ENCODE results near the gene NPAS1.

Gene NPAS1

DNA sequence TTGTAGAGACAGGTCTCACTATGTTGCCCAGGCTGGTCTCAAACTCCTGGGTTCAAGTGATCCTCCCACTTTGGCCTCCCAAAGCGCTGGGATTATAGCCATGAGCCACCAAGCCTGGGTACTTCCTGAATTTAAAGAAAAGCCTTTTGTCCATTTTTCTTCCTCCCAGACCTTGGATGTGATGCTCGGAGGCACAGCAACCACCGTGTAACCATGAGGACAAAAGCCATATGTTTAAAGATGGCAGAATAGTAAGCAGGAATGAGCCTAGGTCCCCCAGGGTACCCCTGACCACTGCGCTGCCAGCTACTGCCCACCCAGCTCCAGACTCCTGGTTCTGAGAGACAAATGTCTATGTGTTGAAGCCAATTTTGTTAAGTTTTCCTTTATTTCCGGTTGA, 62.9 kb downstream of the NPAS1 start:
- no peak for DNase-seq

DNA sequence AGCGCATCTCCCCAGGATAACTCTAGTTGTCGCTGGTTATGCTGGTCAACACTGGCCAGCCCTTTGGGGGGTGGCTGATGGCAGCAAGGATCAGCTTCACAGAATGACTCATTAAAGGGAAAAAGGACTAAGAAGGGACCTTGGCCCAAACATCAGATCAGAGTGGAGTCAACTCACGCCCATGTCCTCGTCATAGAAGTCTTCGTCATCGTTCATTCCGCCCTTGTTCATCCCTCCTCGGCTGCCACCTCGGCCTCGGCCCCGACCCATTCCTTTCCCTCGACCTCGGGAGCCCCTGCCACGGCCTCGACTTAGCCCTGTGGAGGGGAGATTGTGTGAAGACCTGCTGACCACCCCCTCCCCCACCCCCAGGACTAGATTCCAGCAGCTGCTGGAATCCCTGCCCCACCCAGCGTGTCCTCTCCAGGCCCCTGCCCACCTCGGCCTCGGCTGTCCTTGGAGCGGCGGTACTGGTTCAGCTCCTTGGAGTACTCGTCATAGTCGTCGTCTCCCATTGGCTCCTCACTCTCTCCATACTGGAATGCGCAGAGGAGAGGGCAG, 65.3 kb downstream of the NPAS1 start:
- DNase-seq: no peak

GRCh38 chr19:47086280-47086679, 66.6 kb downstream of the NPAS1 start:
- no peak for DNase-seq

DNA sequence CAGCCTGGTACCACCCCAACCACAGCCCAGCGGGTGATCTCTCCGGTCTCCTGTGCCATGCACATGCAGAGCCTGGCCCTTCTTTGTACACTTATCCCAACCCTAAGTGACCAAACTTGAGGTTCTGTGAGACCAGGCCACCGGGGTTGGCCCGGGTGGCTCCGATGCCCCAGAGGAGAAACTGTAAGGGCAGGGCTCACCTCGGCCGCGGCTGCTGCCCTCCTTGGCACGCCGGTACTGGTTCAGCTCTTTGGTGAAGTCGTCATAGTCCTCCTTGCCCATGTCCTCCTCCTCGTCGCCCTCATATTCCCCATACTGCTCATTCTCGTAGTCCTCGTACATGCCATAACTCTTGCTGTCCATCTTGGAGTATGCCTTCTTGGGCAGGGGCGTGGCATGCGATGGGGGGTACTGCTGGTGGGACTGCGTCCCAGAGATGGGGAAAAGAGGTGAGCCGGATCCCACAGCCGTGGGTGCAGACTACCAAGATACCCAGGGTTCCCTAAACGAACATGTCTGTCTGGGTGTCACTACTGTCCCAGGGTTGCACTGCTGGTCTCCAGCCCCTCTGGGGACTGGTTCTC, 70.2 kb downstream of the NPAS1 start:
- no peak for DNase-seq

DNA sequence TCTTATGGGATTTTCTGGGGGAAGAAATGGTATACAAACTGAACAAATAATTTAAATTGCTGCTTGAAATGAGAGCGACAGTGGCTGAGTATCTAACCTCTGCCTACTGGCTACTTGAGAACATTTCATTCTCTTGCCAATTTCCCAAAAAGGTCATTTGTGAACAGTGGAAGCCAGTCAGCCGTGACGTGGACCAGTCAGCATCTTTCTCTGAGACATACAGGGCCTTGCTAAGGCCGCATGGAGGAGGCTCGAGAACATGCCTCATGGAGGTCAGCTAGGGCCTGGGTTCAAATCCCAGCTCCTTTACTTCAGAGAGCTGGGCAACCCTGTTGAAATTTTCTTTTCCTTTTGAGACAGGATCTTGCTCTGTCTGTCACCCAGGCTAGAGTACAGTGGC, 73.6 kb downstream of the NPAS1 start:
- DNase-seq: no peak

GRCh38 chr19:47093841-47094240, 74.2 kb downstream of the NPAS1 start:
- no peak for DNase-seq

- DNase-seq: no peak
Measured at GRCh38 chr19:47094557-47095475, 75.2 kb downstream of the NPAS1 start.

Data from NCI-H524 (cell line).